HepG2 (cell line): ENCODE data around the gene CRAT. TPM values are rescaled to one million over a fixed set of nuclear protein-coding genes. Genes with fewer than 3 reads are reported as not detected.
A peak's percentile ranks its signal among the peaks of the same experiment; 100 is the strongest.

Source experiments
- HDAC6 ChIP-seq: fragments of 200-600 bp; sonication (generic); IDR thresholded peaks from 2 replicates; pipeline ENCODE4 v1.7.0; 2017; ENCODE audit warnings: mild to moderate bottlenecking, antibody characterized with exemption, low read length, low read depth
- MEIS2 ChIP-seq: sonication (generic); formaldehyde crosslinking; IDR thresholded peaks from 2 replicates; pipeline ENCODE4 v1.9.0; 2021; ENCODE audit warnings: mild to moderate bottlenecking, missing genetic modification reagents
- PHF5A ChIP-seq: IDR thresholded peaks from one replicate; pipeline ENCODE4 v1.6.1; 2018; ENCODE audit warnings: low read depth, missing genetic modification reagents; ENCODE audit not compliant: unreplicated experiment
- SMAD1 ChIP-seq: sonication (generic); formaldehyde crosslinking; IDR thresholded peaks from 2 replicates; pipeline ENCODE4 v1.4.0; 2020; ENCODE audit warnings: missing genetic modification reagents, low read depth, mild to moderate bottlenecking, borderline replicate concordance
- ZMYM3 ChIP-seq: sonication (generic); formaldehyde crosslinking; IDR thresholded peaks from 2 replicates; pipeline ENCODE4 v1.5.1; 2020; ENCODE audit warnings: mild to moderate bottlenecking, missing genetic modification reagents
- ZNF264 ChIP-seq: sonication (generic); formaldehyde crosslinking; IDR thresholded peaks from 2 replicates; pipeline ENCODE4 v1.4.0; 2020; ENCODE audit warnings: missing genetic modification reagents
- ZNF572 ChIP-seq: sonication (generic); formaldehyde crosslinking; IDR thresholded peaks from 2 replicates; pipeline ENCODE4 v1.5.1; 2020; ENCODE audit warnings: mild to moderate bottlenecking, missing genetic modification reagents
- polyA plus RNA-seq, 8 experiments: library from polyadenylated mRNA; depleted of rRNA in 3 of 8; stranded (reverse) in 7 of 8; unstranded in 1 of 8; fragments of >200 nt; fragmentation: Illumina TruSeq in 4 of 8; extraction: Trizol in 4 of 8; gene quantifications; 2 replicates each; pipeline versions ENCODE4 v1.2.1 to v1.2.3, GENCODE V29; 2011 to 2016; ENCODE audit warnings: low read depth in 4 of 8, missing spikeins in 1 of 8, mixed read lengths in 1 of 8; ENCODE audit not compliant: insufficient read depth in 1 of 8
- total RNA-seq, 5 experiments: library from RNA; depleted of rRNA; stranded (reverse); fragments of >200 nt; fragmentation: Illumina TruSeq; extraction: Trizol; gene quantifications; 2 replicates each; pipeline ENCODE4 v1.2.3, GENCODE V29; 2016; ENCODE audit warnings: low read depth in 1 of 5
- TF ChIP-seq, protein P1 (sequence below): sonication (generic); formaldehyde crosslinking; IDR thresholded peaks from 2 replicates; pipeline ENCODE4 v1.4.0; 2020; ENCODE audit warnings: mild to moderate bottlenecking, missing genetic modification reagents
- TF ChIP-seq, protein P2 (sequence below): IDR thresholded peaks from 2 replicates; pipeline ENCODE4 v1.6.1; 2012; ENCODE audit warnings: inconsistent platforms
- TF ChIP-seq, protein P3 (sequence below): sonication (generic); formaldehyde crosslinking; IDR thresholded peaks from 2 replicates; pipeline ENCODE4 v1.4.0; 2020; ENCODE audit warnings: missing genetic modification reagents, borderline replicate concordance

CRAT gene
- total and polyA plus RNA-seq, 2 of the 13 experiments (the other 11 are each of a cell fraction or from before 2014, with no cell fraction given) = 26.1 to 26.6 TPM

DNA sequence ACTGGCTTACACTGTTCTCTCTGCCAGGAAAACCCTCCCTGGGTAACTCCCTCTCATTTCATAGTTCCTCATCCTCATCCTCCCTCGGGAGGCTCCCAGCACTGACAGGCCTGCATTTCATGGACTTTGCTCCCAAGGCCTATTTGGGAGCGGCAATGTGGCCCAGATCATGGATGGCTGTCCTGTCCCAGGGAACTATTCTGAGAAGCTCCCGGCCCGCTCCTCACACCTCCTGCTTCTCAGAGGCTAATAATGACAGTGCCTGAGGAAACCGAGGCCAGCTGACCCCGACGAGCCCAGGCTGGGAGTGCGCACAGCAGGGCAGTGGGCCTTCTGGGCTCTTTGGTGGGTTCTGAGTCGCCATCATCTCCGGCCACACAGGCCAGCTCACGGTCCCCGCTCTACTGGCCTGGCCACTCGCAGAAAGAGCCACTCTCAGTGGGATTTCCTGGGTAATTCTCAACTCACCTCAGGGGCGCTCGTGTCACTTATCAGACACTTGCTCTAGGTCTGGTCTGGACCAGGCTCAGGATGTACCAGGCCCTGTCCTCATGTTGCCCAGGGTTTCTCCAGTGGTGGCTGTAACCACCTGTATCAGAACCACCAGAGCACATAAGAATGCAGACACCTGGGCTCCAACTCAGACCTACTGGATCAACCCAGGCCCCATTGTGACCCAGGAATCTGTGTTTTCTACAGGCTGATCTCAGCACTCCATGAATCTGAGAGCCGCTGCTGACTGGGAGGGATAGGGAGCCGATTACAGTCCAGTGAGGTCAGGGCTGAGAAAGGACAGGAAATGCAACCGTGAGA lies 31.7 kb downstream of the CRAT start (continued):
- TF ChIP-seq, protein P1, sequence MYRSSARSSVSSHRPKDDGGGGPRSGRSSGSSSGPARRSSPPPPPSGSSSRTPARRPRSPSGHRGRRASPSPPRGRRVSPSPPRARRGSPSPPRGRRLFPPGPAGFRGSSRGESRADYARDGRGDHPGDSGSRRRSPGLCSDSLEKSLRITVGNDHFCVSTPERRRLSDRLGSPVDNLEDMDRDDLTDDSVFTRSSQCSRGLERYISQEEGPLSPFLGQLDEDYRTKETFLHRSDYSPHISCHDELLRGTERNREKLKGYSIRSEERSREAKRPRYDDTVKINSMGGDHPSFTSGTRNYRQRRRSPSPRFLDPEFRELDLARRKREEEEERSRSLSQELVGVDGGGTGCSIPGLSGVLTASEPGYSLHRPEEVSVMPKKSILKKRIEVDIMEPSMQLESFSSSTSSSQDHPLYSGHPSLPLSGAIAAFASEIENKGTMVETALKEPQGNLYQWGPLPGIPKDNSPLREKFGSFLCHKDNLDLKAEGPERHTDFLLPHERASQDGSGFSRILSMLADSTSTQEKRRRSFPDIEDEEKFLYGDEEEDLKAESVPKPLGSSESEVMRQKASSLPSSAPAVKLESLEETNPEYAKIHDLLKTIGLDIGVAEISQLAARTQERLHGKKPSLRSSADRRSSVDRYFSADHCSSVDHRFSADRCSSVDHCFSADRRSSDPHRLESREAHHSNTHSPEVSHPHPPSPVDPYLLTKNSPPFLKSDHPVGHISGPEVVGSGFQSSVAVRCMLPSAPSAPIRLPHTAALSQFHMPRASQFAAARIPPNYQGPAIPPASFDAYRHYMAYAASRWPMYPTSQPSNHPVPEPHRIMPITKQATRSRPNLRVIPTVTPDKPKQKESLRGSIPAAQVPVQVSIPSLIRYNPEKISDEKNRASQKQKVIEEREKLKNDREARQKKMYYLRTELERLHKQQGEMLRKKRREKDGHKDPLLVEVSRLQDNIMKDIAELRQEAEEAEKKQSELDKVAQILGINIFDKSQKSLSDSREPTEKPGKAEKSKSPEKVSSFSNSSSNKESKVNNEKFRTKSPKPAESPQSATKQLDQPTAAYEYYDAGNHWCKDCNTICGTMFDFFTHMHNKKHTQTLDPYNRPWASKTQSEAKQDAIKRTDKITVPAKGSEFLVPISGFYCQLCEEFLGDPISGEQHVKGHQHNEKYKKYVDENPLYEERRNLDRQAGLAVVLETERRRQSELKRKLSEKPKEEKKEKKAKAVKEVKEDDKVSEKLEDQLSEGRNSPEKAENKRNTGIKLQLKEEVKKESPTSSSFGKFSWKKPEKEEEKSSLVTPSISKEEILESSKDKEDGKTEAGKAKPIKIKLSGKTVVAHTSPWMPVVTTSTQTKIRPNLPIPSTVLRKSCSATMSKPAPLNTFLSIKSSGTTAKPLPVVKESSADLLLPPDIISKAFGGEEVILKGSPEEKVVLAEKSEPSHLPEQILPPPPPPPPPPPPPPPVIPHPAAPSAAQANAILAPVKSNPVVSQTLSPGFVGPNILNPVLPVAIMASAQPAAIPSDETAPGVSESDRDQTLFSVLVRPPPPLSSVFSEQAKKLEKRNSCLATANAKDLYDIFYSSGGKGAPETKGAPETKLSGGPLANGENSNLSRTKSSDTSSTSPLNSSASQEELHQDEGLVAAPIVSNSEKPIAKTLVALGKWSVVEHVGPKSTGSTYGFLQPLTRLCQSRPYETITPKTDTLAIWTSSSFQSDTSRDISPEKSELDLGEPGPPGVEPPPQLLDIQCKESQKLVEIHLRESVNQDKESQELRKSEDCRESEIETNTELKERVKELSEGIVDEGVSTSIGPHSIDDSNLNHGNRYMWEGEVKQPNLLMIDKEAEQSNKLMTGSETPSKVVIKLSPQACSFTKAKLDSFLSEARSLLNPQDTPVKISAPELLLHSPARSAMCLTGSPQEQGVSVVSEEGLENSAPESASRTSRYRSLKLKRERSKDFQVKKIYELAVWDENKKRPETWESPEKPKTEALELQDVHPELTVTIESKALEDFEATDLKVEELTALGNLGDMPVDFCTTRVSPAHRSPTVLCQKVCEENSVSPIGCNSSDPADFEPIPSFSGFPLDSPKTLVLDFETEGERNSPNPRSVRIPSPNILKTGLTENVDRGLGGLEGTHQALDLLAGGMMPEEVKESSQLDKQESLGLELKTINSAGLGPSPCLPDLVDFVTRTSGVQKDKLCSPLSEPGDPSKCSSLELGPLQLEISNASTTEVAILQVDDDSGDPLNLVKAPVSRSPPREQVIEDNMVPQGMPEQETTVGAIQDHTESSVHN (CRISPR knock-in tag) = no peak
- TF ChIP-seq MEIS2 (CRISPR knock-in tag) (no peak), PHF5A (CRISPR knock-in tag) (no peak), ZNF264 (CRISPR knock-in tag) (no peak), SMAD1 (CRISPR knock-in tag) (no peak), ZMYM3 (CRISPR knock-in tag) (no peak; the same call in 1 of the 2 replicates), HDAC6 (no peak), ZNF572 (CRISPR knock-in tag) (no peak)
- TF ChIP-seq, protein P2, sequence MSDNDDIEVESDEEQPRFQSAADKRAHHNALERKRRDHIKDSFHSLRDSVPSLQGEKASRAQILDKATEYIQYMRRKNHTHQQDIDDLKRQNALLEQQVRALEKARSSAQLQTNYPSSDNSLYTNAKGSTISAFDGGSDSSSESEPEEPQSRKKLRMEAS = peak; percentile 53; the same call in 1 of the 2 replicates
- TF ChIP-seq, protein P3, sequence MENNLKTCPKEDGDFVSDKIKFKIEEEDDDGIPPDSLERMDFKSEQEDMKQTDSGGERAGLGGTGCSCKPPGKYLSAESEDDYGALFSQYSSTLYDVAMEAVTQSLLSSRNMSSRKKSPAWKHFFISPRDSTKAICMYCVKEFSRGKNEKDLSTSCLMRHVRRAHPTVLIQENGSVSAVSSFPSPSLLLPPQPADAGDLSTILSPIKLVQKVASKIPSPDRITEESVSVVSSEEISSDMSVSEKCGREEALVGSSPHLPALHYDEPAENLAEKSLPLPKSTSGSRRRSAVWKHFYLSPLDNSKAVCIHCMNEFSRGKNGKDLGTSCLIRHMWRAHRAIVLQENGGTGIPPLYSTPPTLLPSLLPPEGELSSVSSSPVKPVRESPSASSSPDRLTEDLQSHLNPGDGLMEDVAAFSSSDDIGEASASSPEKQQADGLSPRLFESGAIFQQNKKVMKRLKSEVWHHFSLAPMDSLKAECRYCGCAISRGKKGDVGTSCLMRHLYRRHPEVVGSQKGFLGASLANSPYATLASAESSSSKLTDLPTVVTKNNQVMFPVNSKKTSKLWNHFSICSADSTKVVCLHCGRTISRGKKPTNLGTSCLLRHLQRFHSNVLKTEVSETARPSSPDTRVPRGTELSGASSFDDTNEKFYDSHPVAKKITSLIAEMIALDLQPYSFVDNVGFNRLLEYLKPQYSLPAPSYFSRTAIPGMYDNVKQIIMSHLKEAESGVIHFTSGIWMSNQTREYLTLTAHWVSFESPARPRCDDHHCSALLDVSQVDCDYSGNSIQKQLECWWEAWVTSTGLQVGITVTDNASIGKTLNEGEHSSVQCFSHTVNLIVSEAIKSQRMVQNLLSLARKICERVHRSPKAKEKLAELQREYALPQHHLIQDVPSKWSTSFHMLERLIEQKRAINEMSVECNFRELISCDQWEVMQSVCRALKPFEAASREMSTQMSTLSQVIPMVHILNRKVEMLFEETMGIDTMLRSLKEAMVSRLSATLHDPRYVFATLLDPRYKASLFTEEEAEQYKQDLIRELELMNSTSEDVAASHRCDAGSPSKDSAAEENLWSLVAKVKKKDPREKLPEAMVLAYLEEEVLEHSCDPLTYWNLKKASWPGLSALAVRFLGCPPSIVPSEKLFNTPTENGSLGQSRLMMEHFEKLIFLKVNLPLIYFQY (CRISPR knock-in tag) = no peak
